Stimulated activated CD8-positive, alpha-beta memory T cell treated with anti-CD3 and anti-CD28 coated beads, Interleukin-15, amount 100 ng/mL, for 4 hours (primary cell): Measurements from ENCODE around the gene DAAM1.

Experiments
- DNase-seq, 2 donors: peaks; one replicate each; pipeline ENCODE4 v3.0.0-alpha.2; 2020; ENCODE audit warnings: low read depth in 2 of 2

Gene DAAM1

DNA sequence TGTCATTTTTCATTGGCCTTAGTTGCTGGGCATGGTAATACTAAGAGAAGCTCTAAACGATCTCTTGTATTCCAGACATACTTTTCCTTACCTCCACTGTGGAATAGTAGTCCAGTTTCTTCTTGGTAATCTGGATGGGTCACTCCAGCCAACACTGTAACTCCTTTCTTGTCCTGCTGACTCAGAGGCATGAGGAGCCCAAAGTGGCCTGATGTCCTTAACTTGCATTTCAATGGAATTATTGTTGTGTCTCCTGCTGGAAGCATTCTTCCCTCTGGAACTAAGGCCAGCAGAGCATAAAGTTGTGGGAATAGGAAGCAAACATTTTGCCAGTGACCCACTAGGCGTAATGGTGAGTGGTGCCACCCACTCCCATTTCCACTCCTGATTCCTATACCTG lies 33.1 kb downstream of the DAAM1 start:
- DNase-seq: no peak

DNA sequence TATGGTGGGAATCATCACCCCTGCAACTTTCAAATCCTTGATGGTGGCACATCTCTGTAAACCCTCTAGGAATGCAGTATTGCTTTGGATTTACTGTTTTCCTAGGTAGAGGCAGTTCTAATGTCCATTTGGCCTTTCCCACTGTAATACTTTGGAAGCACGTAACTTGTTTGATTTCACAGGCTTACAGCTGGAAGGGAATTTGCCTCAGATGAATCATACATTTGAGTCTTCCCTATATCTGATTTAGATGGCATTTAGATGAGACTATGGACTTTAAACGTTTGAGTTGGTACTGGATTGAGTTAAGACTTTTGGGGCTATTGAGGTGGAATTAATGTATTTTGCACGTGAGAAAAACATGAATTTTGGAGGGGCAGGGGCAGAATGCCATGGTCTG lies 35.9 kb downstream of the DAAM1 start:
- no peak for DNase-seq

DNA sequence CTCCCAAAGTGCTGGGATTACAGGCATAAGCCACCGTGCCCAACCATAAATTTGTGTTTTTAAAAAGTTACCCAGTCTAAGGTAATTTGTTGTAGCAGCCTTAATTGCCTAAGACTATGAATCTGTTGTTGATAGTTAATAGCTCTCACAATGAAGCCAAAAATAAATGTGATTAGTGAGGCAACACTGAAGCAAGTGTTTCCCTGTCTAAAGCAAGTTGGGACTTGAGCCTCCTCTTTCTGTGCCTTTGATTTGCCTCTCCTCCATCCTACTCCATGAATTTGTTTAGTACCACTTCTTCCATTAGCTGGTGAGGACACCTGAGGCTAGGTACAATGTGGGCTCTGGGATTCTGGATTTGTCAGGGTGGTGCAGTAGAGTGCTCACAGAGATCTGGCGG lies 36.8 kb downstream of the DAAM1 start:
- DNase-seq: no peak

DNA sequence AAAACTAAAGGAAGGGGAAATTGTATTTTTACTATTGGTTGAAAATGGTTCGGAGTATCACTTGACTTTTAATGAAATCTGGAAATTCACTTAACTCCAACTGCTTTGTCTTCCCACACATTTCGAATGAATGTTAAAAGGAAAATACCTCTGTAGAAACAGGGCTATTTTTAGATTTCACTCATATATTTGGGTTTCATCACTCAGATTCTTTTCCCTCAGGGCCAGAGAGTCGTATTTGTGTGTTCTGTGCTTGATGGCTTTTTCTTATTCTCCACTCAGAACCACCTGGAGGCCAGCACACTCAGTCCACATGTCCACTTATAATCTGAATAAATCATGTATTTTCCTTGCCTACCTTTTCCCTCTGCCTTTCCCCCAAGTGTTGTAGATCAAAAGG lies 40.0 kb downstream of the DAAM1 start:
- DNase-seq: no peak

DNA sequence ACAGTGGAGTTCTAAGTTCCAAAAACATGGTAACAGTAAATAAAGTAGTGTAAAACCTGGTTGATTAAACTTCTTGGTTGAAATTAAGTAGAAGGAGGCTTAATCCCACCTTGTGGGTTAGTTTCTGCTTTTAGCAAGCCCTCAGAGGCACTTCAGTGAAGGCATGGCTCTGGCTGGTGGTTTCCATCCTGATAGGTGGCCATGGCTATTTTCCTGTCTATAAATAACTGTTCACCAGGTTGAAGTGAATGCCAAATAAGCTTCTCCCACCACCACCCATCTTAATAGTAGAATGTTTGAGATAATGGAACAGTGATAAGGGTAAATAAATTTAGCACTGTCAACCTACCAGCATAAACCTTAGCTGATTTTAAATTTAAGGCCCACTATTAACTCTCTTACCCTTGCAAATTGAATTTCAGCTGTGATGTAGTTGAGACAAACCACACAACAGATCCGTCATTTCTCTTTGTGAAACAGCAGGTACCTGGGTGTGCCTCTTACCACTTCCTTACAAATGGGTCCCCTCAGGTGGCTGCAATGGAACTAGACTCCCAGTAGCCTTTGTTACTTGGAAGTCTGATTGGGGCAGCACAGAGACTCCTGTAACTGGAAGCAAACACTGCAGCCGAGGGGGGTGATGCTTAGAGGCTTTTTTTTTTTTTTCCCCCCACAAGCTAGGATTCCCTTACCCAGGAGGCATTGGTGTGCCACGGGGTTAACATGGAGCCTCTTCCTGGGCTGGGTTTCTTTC lies 41.4 kb downstream of the DAAM1 start:
- DNase-seq: no peak

DNA sequence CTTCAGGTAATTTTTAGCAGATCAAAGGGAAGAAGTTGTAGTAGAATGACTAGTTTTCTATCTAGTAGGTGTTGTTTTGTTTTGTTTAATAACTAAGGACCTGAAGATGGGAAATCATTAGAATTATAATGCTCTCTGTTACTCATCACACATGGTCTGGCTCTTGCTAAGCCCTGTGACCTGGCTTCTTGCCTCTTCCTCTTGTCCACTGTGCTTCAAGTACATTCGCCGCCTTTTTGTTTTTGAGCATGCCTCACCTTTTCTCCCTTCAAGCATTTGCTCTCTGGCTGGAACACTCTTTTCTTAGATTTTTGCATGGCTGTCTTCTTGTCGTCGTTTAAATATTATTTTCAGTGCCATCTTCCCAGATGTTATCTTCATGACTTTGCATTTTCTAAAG lies 47.7 kb downstream of the DAAM1 start:
- DNase-seq: no peak

DNA sequence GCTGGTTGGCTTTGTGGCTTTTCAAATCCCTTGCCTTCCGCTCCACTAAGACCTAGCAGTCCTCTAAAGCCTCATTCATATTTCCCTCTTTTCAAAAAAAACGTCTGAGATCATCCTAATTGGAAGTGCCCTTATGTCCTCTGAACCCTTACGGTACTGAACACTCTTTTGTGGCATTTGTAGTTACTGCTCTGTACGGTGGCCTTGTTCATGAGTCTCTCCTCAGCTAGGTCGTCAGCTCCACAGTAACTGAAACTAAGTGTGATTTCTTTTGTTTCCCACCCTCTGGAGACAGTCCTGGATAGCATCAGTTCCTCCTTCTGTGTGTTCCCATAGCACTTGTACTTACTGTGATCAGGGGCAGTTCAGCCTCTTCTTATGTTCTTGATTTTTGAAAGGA lies 49.7 kb downstream of the DAAM1 start:
- no peak for DNase-seq

DNA sequence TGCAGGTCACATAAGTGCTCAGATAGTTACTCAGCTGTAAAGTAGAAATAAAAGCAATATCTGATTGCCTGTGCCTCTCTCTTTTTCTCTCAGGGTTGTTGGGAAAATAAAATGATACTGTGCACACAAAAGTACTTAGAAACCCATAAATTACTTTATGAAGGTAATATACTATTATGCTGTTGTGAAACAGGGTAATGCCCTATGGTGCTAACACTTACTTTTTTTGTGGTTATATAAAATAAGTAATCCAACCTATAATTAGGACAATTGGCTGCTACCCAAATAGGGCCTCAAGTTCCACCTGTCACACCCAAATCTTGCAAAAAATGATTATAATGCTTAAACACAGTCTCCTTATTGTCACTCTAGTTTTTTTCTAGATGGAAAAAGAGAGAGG lies 50.6 kb downstream of the DAAM1 start:
- DNase-seq: no peak

DNA sequence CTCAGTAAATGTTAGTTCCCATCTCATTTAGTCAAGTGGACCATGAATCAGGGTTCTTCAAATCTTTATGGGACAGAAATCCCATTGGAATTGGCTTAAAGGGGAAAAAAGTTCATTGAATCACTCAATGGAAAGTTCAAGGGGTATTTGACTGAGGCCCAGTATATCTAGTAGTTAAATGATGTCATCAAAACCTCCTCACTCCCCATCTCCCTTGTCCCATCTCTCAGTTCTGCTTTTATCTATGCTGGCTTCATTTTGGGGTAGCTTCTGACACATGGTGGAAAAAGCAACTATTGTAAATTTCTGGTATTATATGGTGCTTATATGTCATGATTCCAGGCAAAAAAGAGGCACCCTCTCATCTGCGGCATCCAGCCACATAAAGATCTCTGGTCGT lies 51.9 kb downstream of the DAAM1 start:
- no peak for DNase-seq

DNA sequence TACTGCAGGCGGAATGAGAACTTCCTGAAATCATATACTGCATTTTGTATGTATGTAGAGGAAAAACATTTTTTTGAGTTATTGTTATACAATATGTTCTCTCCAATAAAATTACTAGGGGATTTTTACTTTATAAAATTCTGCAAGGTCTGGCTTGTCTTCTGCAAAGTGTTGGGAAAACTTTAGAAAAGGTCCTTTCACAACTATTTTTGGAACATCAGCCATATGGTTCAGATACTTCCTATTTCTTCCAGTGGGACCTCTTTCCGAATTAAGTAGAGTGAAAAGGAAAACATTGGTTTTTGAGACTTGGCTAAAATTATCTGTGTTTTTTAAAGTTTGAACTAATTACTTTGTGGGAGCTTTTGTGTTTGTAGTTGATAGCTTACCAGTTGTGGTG lies 52.7 kb downstream of the DAAM1 start:
- no peak for DNase-seq

DNA sequence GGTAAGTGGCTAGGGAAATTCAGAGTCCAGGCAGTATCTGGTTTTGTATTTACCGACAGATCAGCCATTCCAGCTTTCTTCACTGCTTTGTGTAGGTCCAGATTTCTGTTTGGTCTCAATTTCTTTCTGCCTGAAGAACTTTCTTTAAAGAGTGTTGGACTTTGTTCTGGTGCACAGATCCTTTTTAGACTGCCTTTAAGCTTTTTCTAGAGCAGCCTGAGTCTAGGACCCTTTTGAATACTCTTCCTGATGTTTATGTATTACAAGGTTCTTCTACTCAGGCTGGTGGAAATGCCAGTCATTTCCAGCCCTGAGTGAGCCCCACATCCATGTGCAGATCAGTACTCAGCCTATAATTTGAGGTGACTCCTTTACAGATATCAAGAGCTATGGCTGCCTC lies 54.7 kb downstream of the DAAM1 start:
- DNase-seq: no peak

DNA sequence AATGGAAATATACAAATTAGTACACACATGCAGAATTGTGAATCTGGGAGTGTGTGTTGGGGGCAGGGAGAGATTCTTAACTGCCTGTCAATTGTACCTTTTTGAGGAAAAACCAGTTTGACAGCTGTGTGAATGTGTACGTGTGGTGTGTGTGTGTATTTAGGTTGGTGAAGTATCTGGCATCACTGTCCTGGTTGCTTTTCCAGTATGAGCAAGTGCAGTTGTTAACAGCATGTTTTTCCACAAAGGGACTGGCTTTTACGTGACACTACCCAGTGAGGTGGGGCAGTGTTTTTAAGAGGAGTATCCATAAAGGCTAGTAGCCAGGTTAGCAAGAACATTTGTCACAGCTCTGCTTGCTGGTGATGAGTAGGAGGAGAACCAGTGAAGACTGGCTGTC lies 56.1 kb downstream of the DAAM1 start:
- no peak for DNase-seq

DNA sequence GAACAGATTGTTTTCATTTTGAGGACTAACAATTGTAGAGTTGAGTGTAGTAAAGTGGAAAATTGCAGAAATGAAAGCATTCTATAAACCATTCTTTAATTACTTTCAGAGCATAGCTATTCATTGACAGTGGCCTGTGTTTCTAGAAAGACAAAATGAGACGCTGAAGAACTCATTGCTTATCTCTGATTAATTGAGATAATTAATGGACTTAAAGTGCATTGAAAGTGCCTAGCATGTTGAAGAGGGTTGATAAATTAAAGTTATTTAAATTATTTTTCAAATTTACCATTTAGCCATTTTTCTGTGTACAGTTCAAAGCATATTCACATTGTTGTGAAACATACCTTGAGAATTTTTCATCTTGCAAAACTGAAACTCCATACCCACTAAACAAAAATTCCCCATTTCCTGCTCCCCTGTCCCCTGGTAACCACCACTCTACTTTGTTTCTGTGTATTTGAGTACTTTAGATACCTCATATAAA lies 57.4 kb downstream of the DAAM1 start:
- DNase-seq: no peak

DNA sequence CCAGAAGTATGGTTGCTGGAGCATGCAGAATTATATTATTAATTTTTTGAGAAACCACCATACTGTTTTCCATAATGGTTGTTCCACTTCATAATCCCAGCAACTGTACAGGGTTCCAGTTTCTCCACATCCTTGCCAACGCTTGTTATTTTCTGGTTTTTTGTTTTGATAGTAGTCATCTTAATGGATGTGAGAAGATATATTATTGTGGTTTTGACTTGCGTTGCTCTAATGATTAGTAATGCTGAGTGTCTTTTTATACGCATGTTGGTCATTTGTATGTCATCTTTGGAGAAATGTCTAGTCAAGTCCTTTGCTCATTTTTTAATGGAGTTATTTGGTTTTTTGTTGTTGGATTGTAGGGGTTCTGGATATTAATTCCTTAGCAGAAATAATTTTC lies 58.1 kb downstream of the DAAM1 start:
- DNase-seq: no peak

DNA sequence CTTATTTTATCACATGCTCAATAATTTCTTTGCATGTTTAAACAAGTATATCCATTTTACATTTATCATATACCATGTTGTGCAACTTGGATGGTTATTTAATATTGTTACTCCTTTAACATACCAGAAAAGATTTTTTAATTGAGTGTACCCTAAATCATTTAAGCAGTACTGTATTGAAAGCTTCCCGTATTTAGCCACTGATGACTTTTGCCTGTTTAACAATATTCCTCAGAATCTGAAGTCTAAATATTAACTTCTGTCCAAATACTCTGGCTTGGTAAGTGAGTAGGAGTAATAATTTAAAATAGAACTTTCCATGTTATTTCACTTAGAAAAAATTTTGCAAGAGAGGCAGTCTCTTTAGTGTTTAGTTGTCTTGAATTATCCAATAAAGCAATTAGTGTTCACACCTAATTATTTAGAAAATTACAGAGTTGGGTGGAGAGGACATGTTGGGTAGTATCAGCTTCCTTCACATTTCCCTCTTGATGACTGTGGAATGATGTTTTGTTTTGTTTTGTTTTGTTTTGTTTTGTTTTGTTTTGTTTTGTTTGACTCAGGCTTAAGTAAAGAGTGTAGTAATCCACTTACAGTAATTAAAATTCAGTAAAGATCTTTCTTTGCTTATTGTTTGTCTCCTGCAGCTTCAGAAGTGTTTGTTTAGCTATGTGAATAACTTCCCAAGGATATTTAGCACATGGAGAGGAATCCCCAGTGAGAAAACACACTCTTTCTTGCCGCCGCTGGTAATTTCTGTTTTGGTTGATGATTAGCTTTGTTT lies 59.5 kb downstream of the DAAM1 start:
- no peak for DNase-seq

DNA sequence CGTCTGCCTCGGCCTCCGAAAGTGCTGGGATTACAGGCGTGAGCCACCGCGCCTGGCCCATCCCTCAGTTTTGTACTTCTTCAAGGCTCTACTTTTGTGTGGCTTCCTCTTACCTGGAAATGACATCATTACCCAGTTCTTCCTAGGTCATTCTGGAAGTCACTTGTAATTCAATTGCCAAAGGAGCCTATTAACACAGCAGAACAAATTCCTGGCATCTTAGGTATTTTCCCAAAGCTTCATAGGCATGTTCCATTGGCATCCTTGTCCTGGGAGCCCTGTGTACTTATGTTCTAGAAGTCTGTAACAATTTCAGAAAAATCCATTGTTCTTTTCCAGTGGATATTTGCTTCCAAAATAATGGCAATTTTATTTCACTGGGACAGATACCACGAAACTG lies 60.6 kb downstream of the DAAM1 start:
- DNase-seq: no peak

DNA sequence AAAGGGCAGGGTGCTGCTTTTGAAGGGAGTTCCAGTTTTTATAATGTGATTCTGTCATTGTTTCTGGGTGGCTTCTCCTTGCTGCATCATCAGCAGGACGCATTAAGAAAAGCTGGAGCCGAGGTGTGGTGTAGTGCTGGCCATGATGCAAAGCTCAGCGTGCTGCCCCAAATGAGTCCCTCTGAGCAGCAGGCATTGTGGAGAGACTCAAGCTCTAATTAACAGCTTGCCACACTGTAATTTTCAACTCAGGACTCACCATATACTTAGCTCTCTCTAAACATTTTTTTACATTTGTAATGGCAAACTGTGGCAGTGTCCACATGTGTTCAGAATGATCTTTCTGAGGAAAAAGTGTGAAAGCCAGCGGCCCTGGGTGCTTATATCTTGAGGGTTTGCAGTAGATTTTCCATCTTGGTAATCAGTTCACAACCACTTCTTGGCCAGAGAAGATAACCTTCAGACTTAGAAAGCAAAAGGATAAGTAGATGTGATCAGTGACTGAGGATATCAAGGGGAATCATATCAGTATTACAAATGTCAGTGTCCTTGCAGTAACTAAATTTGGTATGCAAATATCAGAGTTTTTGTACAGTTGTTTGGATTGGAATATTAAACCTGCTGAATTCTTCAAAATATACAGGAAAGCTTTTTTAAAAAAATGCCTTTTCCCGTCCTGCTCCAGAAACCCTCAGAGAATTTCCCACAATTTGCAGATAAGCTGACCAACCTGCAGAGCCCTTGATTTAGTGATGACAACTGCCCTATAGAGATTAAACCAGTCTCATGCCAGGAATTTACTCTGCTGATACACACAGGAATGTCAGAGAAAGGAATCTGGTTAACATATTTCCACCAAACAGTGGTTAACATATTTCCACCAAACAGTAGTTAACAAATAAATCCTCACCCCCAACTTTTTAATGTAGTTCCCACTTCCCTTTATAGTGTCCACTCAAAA lies 63.6 kb downstream of the DAAM1 start:
- no peak for DNase-seq

DNA sequence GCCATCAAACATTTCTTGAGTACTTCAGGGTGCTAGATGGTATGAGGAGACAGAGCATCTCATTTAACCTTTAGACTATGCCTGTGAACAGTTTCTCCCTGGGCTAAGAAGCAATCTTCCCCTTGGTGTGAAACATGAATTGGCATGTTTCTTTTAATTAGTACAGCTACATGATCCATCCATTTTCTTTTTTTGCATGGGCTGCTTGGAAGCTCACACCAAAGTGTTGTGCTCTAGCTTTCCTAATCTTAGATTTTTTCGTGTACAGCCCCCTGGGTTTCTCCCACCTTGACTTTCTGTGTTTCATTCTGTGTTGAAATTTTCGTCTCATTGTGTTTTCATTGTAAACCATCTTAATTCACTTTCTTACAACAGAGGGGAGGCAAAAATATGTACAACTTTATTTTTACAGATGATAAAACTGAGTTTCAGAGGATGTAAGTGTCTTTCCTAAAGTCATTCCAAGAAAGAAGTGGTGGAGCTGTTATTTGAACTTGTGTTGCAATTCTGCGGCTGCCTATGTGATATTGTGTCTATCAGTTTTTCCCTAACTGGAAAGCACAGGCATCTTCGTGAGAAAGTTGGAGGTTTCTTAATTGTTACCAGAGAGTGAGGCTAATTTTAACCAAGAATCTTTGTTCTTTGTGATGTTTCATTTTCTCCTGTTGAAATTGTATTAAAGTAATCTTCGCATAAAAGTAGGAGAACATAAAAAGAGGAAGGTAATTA lies 64.5 kb downstream of the DAAM1 start:
- no peak for DNase-seq

DNA sequence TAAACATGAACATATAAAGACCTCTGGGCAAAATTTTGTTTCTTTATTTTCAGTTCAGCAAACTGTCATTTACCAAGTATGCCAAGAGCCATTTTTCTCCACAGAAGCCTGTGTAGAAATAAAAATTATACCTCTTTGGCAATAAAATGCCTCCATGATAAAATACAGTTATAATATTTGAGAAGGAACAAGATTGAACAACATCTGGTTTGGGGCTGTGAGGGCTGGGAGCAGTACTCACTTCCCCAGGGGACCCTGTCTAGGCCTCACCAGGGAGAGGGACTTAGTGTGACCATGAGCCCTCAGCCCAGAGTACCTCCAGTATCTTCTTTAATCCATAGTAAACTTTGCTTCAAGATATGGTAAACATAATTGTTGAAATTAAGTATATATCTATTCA lies 65.1 kb downstream of the DAAM1 start:
- no peak for DNase-seq

DNA sequence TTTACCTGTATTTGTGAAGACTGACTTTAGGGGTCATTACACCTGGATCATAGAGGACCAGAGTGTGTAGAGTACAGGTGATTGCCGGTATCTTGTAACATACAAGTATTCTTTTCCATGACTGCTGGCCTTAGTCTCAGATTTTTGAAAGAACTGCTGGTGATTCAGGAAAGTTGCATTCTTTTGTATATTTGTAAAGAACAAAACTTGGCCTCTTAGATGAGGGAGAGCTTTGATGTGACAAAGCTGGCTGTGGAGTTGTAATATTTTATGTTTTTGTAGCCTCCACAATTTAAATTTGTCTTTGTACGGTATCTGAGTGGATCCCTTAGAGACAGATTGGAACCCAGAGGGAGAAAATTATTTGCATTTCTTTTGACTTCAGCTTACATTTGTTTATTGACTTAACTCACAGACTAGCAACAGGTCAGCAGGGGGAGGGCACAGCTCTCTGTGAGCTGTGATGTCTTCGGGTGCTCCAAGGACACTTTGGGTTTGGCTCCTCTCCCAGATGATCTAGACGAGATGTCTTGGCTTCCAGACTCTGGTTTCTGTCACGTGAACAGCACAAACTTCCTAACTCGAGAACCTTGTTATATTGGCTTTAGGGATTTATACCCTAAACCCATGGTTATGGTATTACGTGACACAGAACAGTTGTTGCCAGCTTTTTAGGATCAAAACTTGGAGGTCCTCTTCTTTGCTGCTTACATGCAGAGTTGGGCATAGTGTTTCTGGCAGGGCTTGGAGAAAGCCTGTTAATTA lies 65.9 kb downstream of the DAAM1 start:
- DNase-seq: no peak
